Lower leg skin (tissue), 3 donors: Measurements from ENCODE around the gene IFNA8.

ENCODE experiments used
- POLR2A ChIP-seq, 2 donors: fragments of 450-650 bp; IDR thresholded peaks; one replicate each; pipeline ENCODE4 v1.6.1; 2016 to 2017; ENCODE audit warnings: antibody characterized with exemption in 2 of 2, mild to moderate bottlenecking in 1 of 2, moderate library complexity in 1 of 2
- TF ChIP-seq, protein P1 (sequence below), 3 donors: fragments of 450-650 bp; IDR thresholded peaks; one replicate each; pipeline ENCODE4 v1.5.1; 2016; ENCODE audit warnings: antibody characterized with exemption in 3 of 3, mild to moderate bottlenecking in 3 of 3, moderate library complexity in 2 of 3

DNA sequence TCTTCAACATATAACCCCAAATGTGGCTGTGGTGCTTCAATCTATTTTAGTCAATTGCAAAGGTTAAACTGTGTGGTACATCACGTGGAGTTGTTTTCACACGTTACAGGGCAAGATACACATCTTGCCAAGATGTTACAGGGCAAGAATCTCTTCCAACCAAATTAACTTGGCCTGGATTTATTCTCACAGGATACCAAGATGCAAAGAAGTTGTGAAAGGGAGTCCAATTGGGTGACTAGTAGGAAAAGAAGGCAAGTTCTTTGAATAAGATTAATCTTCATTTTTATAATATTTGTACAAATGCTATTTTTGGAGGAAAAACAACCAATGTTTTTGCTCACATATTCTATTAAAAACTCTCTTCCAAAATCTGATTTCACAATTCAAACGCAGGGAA, 4.8 kb upstream of the IFNA8 start:
- TF ChIP-seq, protein P1, sequence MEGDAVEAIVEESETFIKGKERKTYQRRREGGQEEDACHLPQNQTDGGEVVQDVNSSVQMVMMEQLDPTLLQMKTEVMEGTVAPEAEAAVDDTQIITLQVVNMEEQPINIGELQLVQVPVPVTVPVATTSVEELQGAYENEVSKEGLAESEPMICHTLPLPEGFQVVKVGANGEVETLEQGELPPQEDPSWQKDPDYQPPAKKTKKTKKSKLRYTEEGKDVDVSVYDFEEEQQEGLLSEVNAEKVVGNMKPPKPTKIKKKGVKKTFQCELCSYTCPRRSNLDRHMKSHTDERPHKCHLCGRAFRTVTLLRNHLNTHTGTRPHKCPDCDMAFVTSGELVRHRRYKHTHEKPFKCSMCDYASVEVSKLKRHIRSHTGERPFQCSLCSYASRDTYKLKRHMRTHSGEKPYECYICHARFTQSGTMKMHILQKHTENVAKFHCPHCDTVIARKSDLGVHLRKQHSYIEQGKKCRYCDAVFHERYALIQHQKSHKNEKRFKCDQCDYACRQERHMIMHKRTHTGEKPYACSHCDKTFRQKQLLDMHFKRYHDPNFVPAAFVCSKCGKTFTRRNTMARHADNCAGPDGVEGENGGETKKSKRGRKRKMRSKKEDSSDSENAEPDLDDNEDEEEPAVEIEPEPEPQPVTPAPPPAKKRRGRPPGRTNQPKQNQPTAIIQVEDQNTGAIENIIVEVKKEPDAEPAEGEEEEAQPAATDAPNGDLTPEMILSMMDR (IDR thresholded peaks at IDR 0.05), result no peak
- no peak for TF ChIP-seq POLR2A (IDR thresholded peaks at IDR 0.05)
